Measurements from ENCODE around the gene TOM1L1.

- TF ChIP-seq EP300 (IDR thresholded peaks at IDR 0.05; ENCODE audit: borderline replicate concordance in 1 of 2, low read depth in 2 of 2, low read length in 2 of 2), result no peak
- TF ChIP-seq, protein P1, sequence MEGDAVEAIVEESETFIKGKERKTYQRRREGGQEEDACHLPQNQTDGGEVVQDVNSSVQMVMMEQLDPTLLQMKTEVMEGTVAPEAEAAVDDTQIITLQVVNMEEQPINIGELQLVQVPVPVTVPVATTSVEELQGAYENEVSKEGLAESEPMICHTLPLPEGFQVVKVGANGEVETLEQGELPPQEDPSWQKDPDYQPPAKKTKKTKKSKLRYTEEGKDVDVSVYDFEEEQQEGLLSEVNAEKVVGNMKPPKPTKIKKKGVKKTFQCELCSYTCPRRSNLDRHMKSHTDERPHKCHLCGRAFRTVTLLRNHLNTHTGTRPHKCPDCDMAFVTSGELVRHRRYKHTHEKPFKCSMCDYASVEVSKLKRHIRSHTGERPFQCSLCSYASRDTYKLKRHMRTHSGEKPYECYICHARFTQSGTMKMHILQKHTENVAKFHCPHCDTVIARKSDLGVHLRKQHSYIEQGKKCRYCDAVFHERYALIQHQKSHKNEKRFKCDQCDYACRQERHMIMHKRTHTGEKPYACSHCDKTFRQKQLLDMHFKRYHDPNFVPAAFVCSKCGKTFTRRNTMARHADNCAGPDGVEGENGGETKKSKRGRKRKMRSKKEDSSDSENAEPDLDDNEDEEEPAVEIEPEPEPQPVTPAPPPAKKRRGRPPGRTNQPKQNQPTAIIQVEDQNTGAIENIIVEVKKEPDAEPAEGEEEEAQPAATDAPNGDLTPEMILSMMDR (IDR thresholded peaks at IDR 0.05; ENCODE audit: control extremely low read depth in 1 of 3, insufficient read depth in 1 of 3, low read depth in 1 of 3, low read length in 3 of 3), result no peak
- TF ChIP-seq BCL11A (IDR thresholded peaks at IDR 0.05; ENCODE audit: low read depth in 2 of 2, low read length in 2 of 2), result no peak
- TF ChIP-seq SAP30 (IDR thresholded peaks at IDR 0.05; ENCODE audit: insufficient read depth, insufficient replicate concordance, low read length), result no peak
- no peak for TF ChIP-seq SP2 (IDR thresholded peaks at IDR 0.05; ENCODE audit: low read length)
- no peak for TF ChIP-seq SUZ12 (IDR thresholded peaks at IDR 0.05; ENCODE audit: low read length)
- TF ChIP-seq TEAD4 (IDR thresholded peaks at IDR 0.05; ENCODE audit: low read depth, low read length), result no peak
- TF ChIP-seq JUN (IDR thresholded peaks at IDR 0.05; ENCODE audit: low read depth, low read length), result no peak
- TF ChIP-seq KDM5A (IDR thresholded peaks at IDR 0.05; ENCODE audit: low read length), result no peak
Observed at GRCh38 chr17:54932711-54933110, 32.1 kb downstream of the TOM1L1 start.
